Superior temporal gyrus (tissue), 1 donor: ENCODE data around the gene CCDC142.
A peak's percentile ranks its signal among the peaks of the same experiment; 100 is the strongest.

Experiments
- DNase-seq: peaks from one replicate; pipeline ENCODE4 v3.0.0-alpha.2; 2016; ENCODE audit errors: extremely low spot score

CCDC142 gene

GRCh38 chr2:74513605-74514367 is 31.0 kb upstream of the CCDC142 start:
- DNase-seq = no peak

GRCh38 chr2:74512744-74513604 is 30.2 kb upstream of the CCDC142 start:
- no peak for DNase-seq

GRCh38 chr2:74511104-74511989 is 28.5 kb upstream of the CCDC142 start:
- no peak for DNase-seq

- no peak for DNase-seq
These were observed 27.5 kb upstream of the CCDC142 start for GRCh38 chr2:74510272-74510671.

GRCh38 chr2:74507926-74508520 is 25.2 kb upstream of the CCDC142 start:
- DNase-seq = no peak

- peak; percentile 99 for DNase-seq
These were observed 24.5 kb upstream of the CCDC142 start, which contains the start of gene PCGF1 for GRCh38 chr2:74507145-74507925. Gene PCGF1, minus strand, starts transcription at chr2:74507695. Its CDS starts 27 bp downstream, at chr2:74507668.

- DNase-seq = no peak
These were observed 22.8 kb upstream of the CCDC142 start for GRCh38 chr2:74505448-74506246.

- DNase-seq = no peak
These were observed 21.8 kb upstream of the CCDC142 start for GRCh38 chr2:74504591-74504990.

- DNase-seq = no peak
These were observed 21.0 kb upstream of the CCDC142 start for GRCh38 chr2:74503506-74504475.

GRCh38 chr2:74502720-74503505 is 20.1 kb upstream of the CCDC142 start:
- DNase-seq = no peak

- DNase-seq = no peak
These were observed 19.4 kb upstream of the CCDC142 start for GRCh38 chr2:74502147-74502719.

GRCh38 chr2:74501335-74502071 is 18.7 kb upstream of the CCDC142 start:
- no peak for DNase-seq

- DNase-seq = no peak
These were observed 17.8 kb upstream of the CCDC142 start for GRCh38 chr2:74500578-74500946.

GRCh38 chr2:74499940-74500577 is 17.3 kb upstream of the CCDC142 start:
- DNase-seq = no peak

- DNase-seq = no peak
These were observed 16.6 kb upstream of the CCDC142 start, which contains the start of gene LBX2 for GRCh38 chr2:74499267-74499939. Gene LBX2, minus strand, starts transcription at chr2:74499603. Its CDS starts 66 bp downstream, at chr2:74499537.
